Esophagus squamous epithelium (tissue), 5 donors: ENCODE measurements around the gene UBE2I. TPM values are rescaled to one million over a fixed set of nuclear protein-coding genes. Genes with fewer than 3 reads are reported as not detected.

Experiments used
- DNase-seq: peaks from one replicate; lab custom pipeline; 2025; lab: John Stamatoyannopoulos, UW
- H3K27ac ChIP-seq, 4 donors: fragments of 200-600 bp; sonication (generic); one replicate each; pipeline ENCODE4 v1.5.1; 2016 to 2019; ENCODE audit warnings: mild to moderate bottlenecking in 1 of 4
- H3K27me3 ChIP-seq, 4 donors: fragments of 200-600 bp; sonication (generic); 1 replicate in 3 of 4; 2 replicates in 1 of 4; pipeline versions ENCODE4 v1.5.1 to v1.6.0; 2017 to 2021; ENCODE audit warnings: antibody characterized with exemption in 1 of 4
- H3K36me3 ChIP-seq, 3 donors: fragments of 200-600 bp; sonication (generic); one replicate each; pipeline ENCODE4 v1.5.1; 2016 to 2019
- H3K4me1 ChIP-seq, 3 donors: fragments of 200-600 bp; sonication (generic); one replicate each; pipeline ENCODE4 v1.5.1; 2017 to 2019
- H3K4me3 ChIP-seq, 4 donors: fragments of 200-600 bp; sonication (generic); 1 replicate in 3 of 4; 2 replicates in 1 of 4; pipeline ENCODE4 v1.5.1; 2016 to 2019; ENCODE audit warnings: mild to moderate bottlenecking in 2 of 4, moderate library complexity in 1 of 4
- H3K9me3 ChIP-seq, 3 donors: fragments of 200-600 bp; sonication (generic); one replicate each; pipeline ENCODE4 v1.5.1; 2016 to 2019
- CTCF ChIP-seq, 6 experiments: fragments of 450-650 bp in 4 of 6; fragments of 200-600 bp in 2 of 6; sonication (generic) in 2 of 6; IDR thresholded peaks; one replicate each; pipeline ENCODE4 v1.5.1; 2016 to 2019; ENCODE audit warnings: antibody characterized with exemption in 6 of 6, mild to moderate bottlenecking in 4 of 6, moderate library complexity in 4 of 6
- POLR2A ChIP-seq, 4 donors: fragments of 450-650 bp; IDR thresholded peaks; one replicate each; pipeline ENCODE4 v1.6.1; 2017; ENCODE audit warnings: antibody characterized with exemption in 4 of 4, mild to moderate bottlenecking in 4 of 4, moderate library complexity in 3 of 4
- WGBS, 2 donors: methylation state at CpG; one replicate each; pipeline ENCODE4 v1.1.5; 2018; 5-methylcytosine and 5-hydroxymethylcytosine counted together
- intact Hi-C: fragments of 100-400 bp; cut with DNase I; formaldehyde crosslinking; loops from one replicate; pipeline ENCODE4 v1.15.0; 2022
- total RNA-seq, 4 donors: library from RNA; depleted of rRNA; stranded (reverse); fragments of >200 nt; gene quantifications; one replicate each; pipeline ENCODE4 v1.1.0, GENCODE V29; 2016
- donor health status: DM: yes; HTN: yes; CAD: no.

Gene UBE2I
- total RNA-seq, 4 donors from 2014 or later: 31.8 to 88.1 (median 76.3) TPM

GRCh38 chr16:1283996-1284616 is 25.3 kb upstream of the UBE2I start:
- Histone ChIP-seq H3K27ac (no peak overlapping the region), H3K27me3 (peaks cover 0 to 92% (median 6%) of the 10 kb centered on the region in 4 donors), H3K9me3 (no peaks in the 10 kb centered on the region), H3K4me3 (no peak overlapping the region), H3K36me3 (no peaks in the 10 kb centered on the region), H3K4me1 (peaks cover 0 to 4% (median 0%) of the 10 kb centered on the region in 3 donors)
- 47% methylated on average over 8 of the region's 16 CpGs; no CpG with 5 or more reads in 1 of the 2 donors for WGBS, 2 donors
- intact Hi-C loops: no loop called here
- no peak for TF ChIP-seq POLR2A (IDR thresholded peaks at IDR 0.05)
- TF ChIP-seq CTCF (IDR thresholded peaks at IDR 0.05): no peak
- no peak for DNase-seq

- intact Hi-C loops: no loop called here
- no peak for DNase-seq
- Histone ChIP-seq H3K36me3 (no peaks in the 10 kb centered on the region), H3K9me3 (no peaks in the 10 kb centered on the region), H3K27ac (no peak overlapping the region), H3K4me1 (peaks cover 0 to 10% (median 0%) of the 10 kb centered on the region in 3 donors), H3K27me3 (peaks cover 0 to 95% (median 16%) of the 10 kb centered on the region in 4 donors), H3K4me3 (no peak overlapping the region)
- WGBS, 2 donors: 67 to 81% methylated on average over 22 to 25 of the region's 38 CpGs
- TF ChIP-seq POLR2A (IDR thresholded peaks at IDR 0.05) (no peak), CTCF (IDR thresholded peaks at IDR 0.05) (no peak)
Observed at GRCh38 chr16:1285669-1286512, 23.5 kb upstream of the UBE2I start.

- H3K27me3 ChIP-seq: peaks cover 0 to 96% (median 19%) of the 10 kb centered on the region in 4 donors
- TF ChIP-seq POLR2A (IDR thresholded peaks at IDR 0.05) (no peak), CTCF (IDR thresholded peaks at IDR 0.05) (no peak)
- no peak overlapping the region for H3K27ac ChIP-seq
- H3K4me3 ChIP-seq: no peak overlapping the region
- WGBS, 2 donors: 77 to 82% methylated on average over 7 to 18 of the region's 25 CpGs
- peaks cover 0 to 10% (median 0%) of the 10 kb centered on the region in 3 donors for H3K4me1 ChIP-seq
- no peaks in the 10 kb centered on the region for H3K9me3 ChIP-seq
- DNase-seq: no peak
- intact Hi-C loops: no loop called here
- no peaks in the 10 kb centered on the region for H3K36me3 ChIP-seq
Observed at GRCh38 chr16:1286513-1287094, 22.8 kb upstream of the UBE2I start.

- H3K36me3 ChIP-seq: no peaks in the 10 kb centered on the region
- TF ChIP-seq POLR2A (IDR thresholded peaks at IDR 0.05) (no peak), CTCF (IDR thresholded peaks at IDR 0.05) (no peak)
- peaks cover 0 to 10% (median 0%) of the 10 kb centered on the region in 3 donors for H3K4me1 ChIP-seq
- H3K27ac ChIP-seq: no peak overlapping the region
- no peaks in the 10 kb centered on the region for H3K9me3 ChIP-seq
- H3K27me3 ChIP-seq: peaks cover 0 to 96% (median 20%) of the 10 kb centered on the region in 4 donors
- H3K4me3 ChIP-seq: no peak overlapping the region
- intact Hi-C loops: no loop called here
- DNase-seq: no peak
- 34 to 39% methylated on average over 6 to 22 of the region's 40 CpGs for WGBS, 2 donors
Observed at GRCh38 chr16:1287982-1288670, 21.3 kb upstream of the UBE2I start.
